ENCODE data around the gene KLRF2. TPM values are rescaled to one million over a fixed set of nuclear protein-coding genes. Genes with fewer than 3 reads are reported as not detected.

KLRF2 gene
- not detected in 2 replicates for total RNA-seq (ENCODE audit: low replicate concordance)

GRCh38 chr12:9881246-9881645, at the start of gene KLRF2:
TSS of gene KLRF2 (plus strand) at chr12:9881489. CDS start at chr12:9881596, 107 bp downstream.
- Histone ChIP-seq H3K9ac (no peak within 1 kb of the TSS), H4K20me1 (ENCODE audit: low read depth) (no peaks in the 10 kb centered on the region), H3K9me3 (ENCODE audit: low read depth) (no peaks in the 10 kb centered on the region), H3K4me1 (no peaks in the 10 kb centered on the region), H3K4me3 (no peak within 1 kb of the TSS), H3K36me3 (no peaks in the 10 kb centered on the region), H3K79me2 (ENCODE audit: low read depth) (no peaks in the 10 kb centered on the region), H3K27ac (no peak within 1 kb of the TSS), H3K4me2 (no peak within 1 kb of the TSS), H3F3A (ENCODE audit: low read depth) (peaks cover 8% of the 10 kb centered on the region), H3K27me3 (no peaks in the 10 kb centered on the region), H2AFZ (replicated peaks) (no peak within 1 kb of the TSS)
- Mint-ChIP-seq H3K9me3 (no peaks in the 10 kb centered on the region), H3K27me3 (ENCODE audit: insufficient read depth, low read depth) (no peaks in the 10 kb centered on the region), H3K27ac (no peak within 1 kb of the TSS), H3K4me3 (no peak within 1 kb of the TSS), H3K36me3 (no peaks in the 10 kb centered on the region), H3K4me1 (no peaks in the 10 kb centered on the region)
- TF ChIP-seq EZH2phosphoT487 (IDR thresholded peaks at IDR 0.05) (no peak), EZH2 (IDR thresholded peaks at IDR 0.05) (no peak)
- no peak for DNase-seq (ENCODE audit: low spot score)

- no peaks in the 10 kb centered on the region for H4K20me1 ChIP-seq (ENCODE audit: low read depth)
- no peak overlapping the region for H3K9ac ChIP-seq
- H3K9me3 ChIP-seq (ENCODE audit: low read depth) = no peaks in the 10 kb centered on the region
- no peak for DNase-seq (ENCODE audit: low spot score)
- H3K4me3 ChIP-seq = no peak overlapping the region
- no peaks in the 10 kb centered on the region for H3K36me3 Mint-ChIP-seq
- TF ChIP-seq CTCF (IDR thresholded peaks at IDR 0.05) = no peak
- TF ChIP-seq EZH2 (IDR thresholded peaks at IDR 0.05) = no peak
- no peak for TF ChIP-seq EZH2phosphoT487 (IDR thresholded peaks at IDR 0.05)
- H3K4me1 Mint-ChIP-seq = no peaks in the 10 kb centered on the region
- no peak overlapping the region for H3K27ac Mint-ChIP-seq
- H3K4me2 ChIP-seq = no peak overlapping the region
- no peak overlapping the region for H2AFZ ChIP-seq (replicated peaks)
- H3F3A ChIP-seq (ENCODE audit: low read depth) = no peaks in the 10 kb centered on the region
- no peaks in the 10 kb centered on the region for H3K27me3 Mint-ChIP-seq (ENCODE audit: insufficient read depth, low read depth)
- H3K79me2 ChIP-seq (ENCODE audit: low read depth) = no peaks in the 10 kb centered on the region
- no peak overlapping the region for H3K27ac ChIP-seq
- H3K4me1 ChIP-seq = no peaks in the 10 kb centered on the region
- H3K36me3 ChIP-seq = no peaks in the 10 kb centered on the region
- no peak overlapping the region for H3K4me3 Mint-ChIP-seq
- no peaks in the 10 kb centered on the region for H3K27me3 ChIP-seq
- no peaks in the 10 kb centered on the region for H3K9me3 Mint-ChIP-seq
Observed at GRCh38 chr12:9831720-9832119, 49.6 kb upstream of the KLRF2 start.

GRCh38 chr12:9843407-9843806, 37.9 kb upstream of the KLRF2 start:
- Mint-ChIP-seq H3K36me3 (no peaks in the 10 kb centered on the region), H3K4me1 (no peaks in the 10 kb centered on the region), H3K27me3 (ENCODE audit: insufficient read depth, low read depth) (no peaks in the 10 kb centered on the region), H3K4me3 (no peak overlapping the region), H3K9me3 (peaks cover 1% of the 10 kb centered on the region), H3K27ac (no peak overlapping the region)
- Histone ChIP-seq H3K27me3 (peaks cover 2% of the 10 kb centered on the region), H3K9ac (no peak overlapping the region), H3F3A (ENCODE audit: low read depth) (no peaks in the 10 kb centered on the region), H3K4me1 (no peaks in the 10 kb centered on the region), H3K9me3 (ENCODE audit: low read depth) (no peaks in the 10 kb centered on the region), H3K4me2 (no peak overlapping the region), H3K79me2 (ENCODE audit: low read depth) (no peaks in the 10 kb centered on the region), H3K27ac (no peak overlapping the region), H2AFZ (replicated peaks) (no peak overlapping the region), H3K36me3 (no peaks in the 10 kb centered on the region), H4K20me1 (ENCODE audit: low read depth) (no peaks in the 10 kb centered on the region), H3K4me3 (no peak overlapping the region)
- DNase-seq (ENCODE audit: low spot score) = no peak
- TF ChIP-seq EZH2phosphoT487 (IDR thresholded peaks at IDR 0.05) = no peak
- TF ChIP-seq CTCF (IDR thresholded peaks at IDR 0.05) = no peak
- TF ChIP-seq EZH2 (IDR thresholded peaks at IDR 0.05) = no peak

DNA sequence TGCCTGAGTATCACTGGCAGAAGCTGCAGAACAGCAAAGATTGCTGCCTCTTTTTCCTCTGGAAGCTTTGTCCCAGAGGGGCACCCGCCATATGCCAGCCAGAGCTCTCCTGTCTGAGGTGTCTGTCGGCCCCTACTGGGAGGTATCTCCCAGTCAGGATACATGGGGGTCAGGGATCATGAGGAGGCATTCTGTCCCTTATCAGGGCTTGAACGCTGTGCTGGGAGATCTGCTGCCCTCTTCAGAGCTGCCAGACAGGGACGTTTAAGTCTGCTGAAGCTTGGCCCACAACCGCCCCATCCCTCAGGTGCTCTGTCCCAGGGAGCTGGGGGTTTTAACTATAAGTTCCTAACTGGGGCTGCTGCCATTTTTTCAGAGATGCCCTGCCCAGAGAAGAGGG, 32.4 kb upstream of the KLRF2 start:
- Histone ChIP-seq H3K36me3 (no peaks in the 10 kb centered on the region), H2AFZ (replicated peaks) (no peak overlapping the region), H3K4me1 (no peaks in the 10 kb centered on the region), H3K9me3 (ENCODE audit: low read depth) (no peaks in the 10 kb centered on the region), H3K4me2 (no peak overlapping the region), H3K4me3 (no peak overlapping the region), H3F3A (ENCODE audit: low read depth) (no peaks in the 10 kb centered on the region), H3K27ac (no peak overlapping the region), H3K27me3 (peaks cover 2% of the 10 kb centered on the region), H3K9ac (no peak overlapping the region), H3K79me2 (ENCODE audit: low read depth) (no peaks in the 10 kb centered on the region), H4K20me1 (ENCODE audit: low read depth) (no peaks in the 10 kb centered on the region)
- H3K27me3 Mint-ChIP-seq (ENCODE audit: insufficient read depth, low read depth) = no peaks in the 10 kb centered on the region
- TF ChIP-seq EZH2phosphoT487 (IDR thresholded peaks at IDR 0.05) (no peak), EZH2 (IDR thresholded peaks at IDR 0.05) (no peak), CTCF (IDR thresholded peaks at IDR 0.05) (no peak)
- no peak for DNase-seq (ENCODE audit: low spot score)
- H3K9me3 Mint-ChIP-seq = peaks cover 1% of the 10 kb centered on the region
- no peaks in the 10 kb centered on the region for H3K36me3 Mint-ChIP-seq
- H3K27ac Mint-ChIP-seq = no peak overlapping the region
- H3K4me3 Mint-ChIP-seq = no peak overlapping the region
- H3K4me1 Mint-ChIP-seq = no peaks in the 10 kb centered on the region
